IPS-20b (cell line): ENCODE results near the gene MIPEP.

Experiments
- H3K27ac ChIP-seq: one replicate; pipeline ENCODE4 v1.5.1; 2013; ENCODE audit warnings: low read length
- H3K27me3 ChIP-seq: 2 replicates; pipeline ENCODE4 v1.6.1; 2013; ENCODE audit warnings: mild to moderate bottlenecking, low read length, inconsistent platforms; ENCODE audit not compliant: insufficient read depth
- H3K36me3 ChIP-seq: 2 replicates; pipeline ENCODE4 v1.6.1; 2013; ENCODE audit warnings: low read depth, mild to moderate bottlenecking, inconsistent platforms, low read length, moderate library complexity; ENCODE audit not compliant: insufficient read depth
- H3K4me1 ChIP-seq: 2 replicates; pipeline ENCODE4 v1.6.1; 2013; ENCODE audit warnings: mild to moderate bottlenecking, control low read depth, inconsistent platforms, low read length, moderate library complexity; ENCODE audit not compliant: insufficient read depth
- H3K4me3 ChIP-seq: 2 replicates; pipeline ENCODE4 v1.5.1; 2013; ENCODE audit warnings: mild to moderate bottlenecking, low read length, inconsistent platforms
- H3K9ac ChIP-seq: 2 replicates; pipeline ENCODE4 v1.6.1; 2013; ENCODE audit warnings: low read depth, mild to moderate bottlenecking, inconsistent platforms, low read length, moderate library complexity
- H3K9me3 ChIP-seq: 2 replicates; pipeline ENCODE4 v1.6.1; 2013; ENCODE audit warnings: mild to moderate bottlenecking, low read depth, low read length, inconsistent platforms; ENCODE audit not compliant: insufficient read depth

The MIPEP gene

GRCh38 chr13:23822252-23822824 lies 66.9 kb downstream of the MIPEP start:
- Histone ChIP-seq H3K4me1 (no peaks in the 10 kb centered on the region), H3K9me3 (peaks cover 8% of the 10 kb centered on the region; the same call in 1 of the 2 replicates), H3K36me3 (no peaks in the 10 kb centered on the region; the same call in 1 of the 2 replicates), H3K4me3 (no peak overlapping the region), H3K27ac (no peak overlapping the region), H3K27me3 (no peaks in the 10 kb centered on the region), H3K9ac (no peak overlapping the region)

- Histone ChIP-seq H3K9ac (no peak overlapping the region), H3K9me3 (no peaks in the 10 kb centered on the region), H3K36me3 (no peaks in the 10 kb centered on the region; the same call in 1 of the 2 replicates), H3K4me3 (no peak overlapping the region), H3K27me3 (no peaks in the 10 kb centered on the region), H3K27ac (no peak overlapping the region), H3K4me1 (no peaks in the 10 kb centered on the region)
Measured at GRCh38 chr13:23820530-23820929, 68.7 kb downstream of the MIPEP start.

GRCh38 chr13:23817830-23818229 lies 71.4 kb downstream of the MIPEP start:
- no peaks in the 10 kb centered on the region for H3K36me3 ChIP-seq
- no peaks in the 10 kb centered on the region for H3K9me3 ChIP-seq
- no peak overlapping the region for H3K4me3 ChIP-seq
- H3K27me3 ChIP-seq: no peaks in the 10 kb centered on the region
- no peaks in the 10 kb centered on the region for H3K4me1 ChIP-seq
- no peak overlapping the region for H3K27ac ChIP-seq
- no peak overlapping the region for H3K9ac ChIP-seq

- H3K9ac ChIP-seq: no peak overlapping the region
- no peak overlapping the region for H3K4me3 ChIP-seq
- no peak overlapping the region for H3K27ac ChIP-seq
- H3K36me3 ChIP-seq: no peaks in the 10 kb centered on the region
- no peaks in the 10 kb centered on the region for H3K4me1 ChIP-seq
- no peaks in the 10 kb centered on the region for H3K9me3 ChIP-seq
- no peaks in the 10 kb centered on the region for H3K27me3 ChIP-seq
Measured at GRCh38 chr13:23817136-23817535, 72.1 kb downstream of the MIPEP start.

GRCh38 chr13:23813635-23814034 lies 75.6 kb downstream of the MIPEP start:
- no peak overlapping the region for H3K4me3 ChIP-seq
- H3K27ac ChIP-seq: no peak overlapping the region
- H3K27me3 ChIP-seq: no peaks in the 10 kb centered on the region
- H3K4me1 ChIP-seq: peaks cover 5% of the 10 kb centered on the region; the same call in 1 of the 2 replicates
- H3K9ac ChIP-seq: no peak overlapping the region
- H3K36me3 ChIP-seq: no peaks in the 10 kb centered on the region
- no peaks in the 10 kb centered on the region for H3K9me3 ChIP-seq

- H3K9ac ChIP-seq: no peak overlapping the region
- H3K4me1 ChIP-seq: peaks cover 9% of the 10 kb centered on the region; the same call in 1 of the 2 replicates
- H3K27me3 ChIP-seq: no peaks in the 10 kb centered on the region
- H3K9me3 ChIP-seq: no peaks in the 10 kb centered on the region
- H3K27ac ChIP-seq: no peak overlapping the region
- H3K36me3 ChIP-seq: no peaks in the 10 kb centered on the region
- H3K4me3 ChIP-seq: no peak overlapping the region
Measured at GRCh38 chr13:23811366-23812062, 77.7 kb downstream of the MIPEP start.

GRCh38 chr13:23810685-23811240 lies 78.4 kb downstream of the MIPEP start:
- Histone ChIP-seq H3K27me3 (no peaks in the 10 kb centered on the region), H3K27ac (no peak overlapping the region), H3K36me3 (peaks cover 3% of the 10 kb centered on the region; the same call in 1 of the 2 replicates), H3K4me3 (no peak overlapping the region), H3K9me3 (no peaks in the 10 kb centered on the region), H3K9ac (no peak overlapping the region), H3K4me1 (peaks cover 9% of the 10 kb centered on the region; the same call in 1 of the 2 replicates)

GRCh38 chr13:23808803-23809202 lies 80.4 kb downstream of the MIPEP start:
- no peak overlapping the region for H3K9ac ChIP-seq
- H3K9me3 ChIP-seq: no peaks in the 10 kb centered on the region
- no peaks in the 10 kb centered on the region for H3K27me3 ChIP-seq
- no peak overlapping the region for H3K27ac ChIP-seq
- peaks cover 9% of the 10 kb centered on the region; the same call in 1 of the 2 replicates for H3K4me1 ChIP-seq
- peaks cover 5% of the 10 kb centered on the region; the same call in 1 of the 2 replicates for H3K36me3 ChIP-seq
- H3K4me3 ChIP-seq: no peak overlapping the region

GRCh38 chr13:23806874-23807526 lies 82.2 kb downstream of the MIPEP start:
- no peak overlapping the region for H3K27ac ChIP-seq
- H3K4me3 ChIP-seq: no peak overlapping the region
- H3K9ac ChIP-seq: no peak overlapping the region
- H3K27me3 ChIP-seq: no peaks in the 10 kb centered on the region
- peaks cover 5% of the 10 kb centered on the region; the same call in 1 of the 2 replicates for H3K36me3 ChIP-seq
- peaks cover 9% of the 10 kb centered on the region; the same call in 1 of the 2 replicates for H3K4me1 ChIP-seq
- no peaks in the 10 kb centered on the region for H3K9me3 ChIP-seq

GRCh38 chr13:23805821-23806220 lies 83.4 kb downstream of the MIPEP start:
- Histone ChIP-seq H3K9ac (no peak overlapping the region), H3K9me3 (no peaks in the 10 kb centered on the region), H3K4me3 (no peak overlapping the region), H3K36me3 (peaks cover 5% of the 10 kb centered on the region; the same call in 1 of the 2 replicates), H3K27ac (no peak overlapping the region), H3K4me1 (peaks cover 5% of the 10 kb centered on the region; the same call in 1 of the 2 replicates), H3K27me3 (no peaks in the 10 kb centered on the region)

GRCh38 chr13:23805122-23805521 lies 84.1 kb downstream of the MIPEP start:
- H3K4me3 ChIP-seq: no peak overlapping the region

More at GRCh38 chr13:23805122-23805521, 84.1 kb downstream of the MIPEP start:
- H3K9me3 ChIP-seq: no peaks in the 10 kb centered on the region
- no peak overlapping the region for H3K27ac ChIP-seq
- H3K9ac ChIP-seq: no peak overlapping the region
- H3K36me3 ChIP-seq: peaks cover 5% of the 10 kb centered on the region; the same call in 1 of the 2 replicates
- H3K4me1 ChIP-seq: peaks cover 5% of the 10 kb centered on the region; the same call in 1 of the 2 replicates
- no peaks in the 10 kb centered on the region for H3K27me3 ChIP-seq
